ENCODE data around the gene CYTH3. TPM values are rescaled to one million over a fixed set of nuclear protein-coding genes. Genes with fewer than 3 reads are reported as not detected.

Gene CYTH3
- total and polyA plus RNA-seq, 11 donors: 11.1 to 49.7 (median 22.1) TPM

DNA sequence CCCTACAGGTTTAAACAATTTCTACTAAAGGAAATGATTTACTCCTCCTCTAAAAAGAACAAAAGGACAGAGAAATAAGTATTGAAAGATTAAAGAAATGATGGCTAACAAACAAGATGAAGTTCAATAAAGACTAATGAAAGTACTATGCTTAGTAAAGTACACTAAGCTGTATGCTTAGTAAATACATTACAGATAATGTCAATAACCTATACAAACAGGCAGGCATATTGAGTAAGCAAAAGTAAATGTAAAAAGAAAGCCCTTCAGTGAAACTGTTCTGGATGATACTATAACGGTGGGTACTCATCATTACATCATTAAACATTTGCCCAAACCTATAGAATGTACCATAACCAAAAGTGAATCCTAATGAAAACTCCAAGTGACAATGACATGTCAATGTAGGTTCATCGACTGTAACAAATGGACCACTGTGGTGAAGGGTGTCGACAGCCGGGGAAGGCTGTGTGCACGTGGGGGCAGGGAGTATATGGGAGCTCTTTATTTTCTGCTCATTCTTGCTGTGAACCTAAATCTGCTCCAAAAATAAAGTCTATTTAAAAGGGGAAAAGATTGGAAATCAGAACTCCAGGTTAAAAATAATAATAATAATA is 34.0 kb downstream of the CYTH3 start:
- Histone ChIP-seq H3K4me3 (no peak overlapping the region), H3K4me1 (peaks cover 0 to 61% (median 34%) of the 10 kb centered on the region in 12 donors), H3K27ac (no peak overlapping the region), H3K27me3 (no peaks in the 10 kb centered on the region), H3K36me3 (no peaks in the 10 kb centered on the region), H3K9me3 (no peaks in the 10 kb centered on the region)
- TF ChIP-seq CTCF (IDR thresholded peaks at IDR 0.05) (no peak), POLR2A (IDR thresholded peaks at IDR 0.05) (no peak)
- 84 to 90% (median 86%) methylated on average over 5 of the region's 5 CpGs for WGBS, 4 donors
- ATAC-seq (no peak), DNase-seq (no peak)
- intact Hi-C loops (cut with DNase I): no loop called here

DNA sequence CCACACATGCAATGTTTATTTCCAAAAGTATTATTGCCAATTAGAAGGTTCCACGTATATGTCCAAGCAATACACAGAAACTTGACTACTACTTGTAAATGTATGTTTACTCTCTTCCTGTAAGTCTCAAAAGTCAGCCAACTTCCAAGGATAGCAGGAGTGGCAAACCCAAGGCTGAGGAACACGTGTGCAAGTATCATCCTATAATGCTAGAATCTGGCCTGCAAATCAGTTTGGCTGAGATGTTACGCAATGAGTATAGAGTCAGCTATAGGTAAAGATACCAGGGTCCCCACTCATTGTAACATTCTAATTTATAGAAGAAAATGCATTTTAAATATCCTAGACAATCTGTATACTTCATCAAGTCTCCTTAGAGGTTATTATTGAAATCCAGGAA is 34.7 kb downstream of the CYTH3 start:
- no peak for DNase-seq
- 84 to 91% (median 87%) methylated on average over 3 of the region's 3 CpGs for WGBS, 4 donors
- TF ChIP-seq CTCF (IDR thresholded peaks at IDR 0.05) (no peak), POLR2A (IDR thresholded peaks at IDR 0.05) (no peak)
- H3K4me3 ChIP-seq: no peak overlapping the region
- H3K36me3 ChIP-seq: no peaks in the 10 kb centered on the region
- no peak for ATAC-seq
- H3K27me3 ChIP-seq: no peaks in the 10 kb centered on the region
- H3K27ac ChIP-seq: peak overlapping the region in 1 of 12 donors; percentile 75
- H3K9me3 ChIP-seq: no peaks in the 10 kb centered on the region
- intact Hi-C loops (cut with DNase I): no loop called here
- peaks cover 0 to 68% (median 40%) of the 10 kb centered on the region in 12 donors for H3K4me1 ChIP-seq

- Histone ChIP-seq H3K36me3 (no peaks in the 10 kb centered on the region), H3K4me1 (peaks cover 0 to 75% (median 48%) of the 10 kb centered on the region in 12 donors), H3K4me3 (no peak overlapping the region), H3K27ac (peak overlapping the region in 9 of 12 donors; percentile 7 to 75 (median 36)), H3K9me3 (no peaks in the 10 kb centered on the region), H3K27me3 (no peaks in the 10 kb centered on the region)
- intact Hi-C loops (cut with DNase I): no loop called here
- no peak for DNase-seq
- WGBS, 4 donors: 36 to 50% (median 41%) methylated on average over 6 to 7 of the region's 7 CpGs
- TF ChIP-seq CTCF (IDR thresholded peaks at IDR 0.05) (no peak), POLR2A (IDR thresholded peaks at IDR 0.05) (no peak)
- ATAC-seq: peak; percentile 76 to 84 (median 82)
These were observed 35.4 kb downstream of the CYTH3 start for GRCh38 chr7:6237011-6237410.

DNA sequence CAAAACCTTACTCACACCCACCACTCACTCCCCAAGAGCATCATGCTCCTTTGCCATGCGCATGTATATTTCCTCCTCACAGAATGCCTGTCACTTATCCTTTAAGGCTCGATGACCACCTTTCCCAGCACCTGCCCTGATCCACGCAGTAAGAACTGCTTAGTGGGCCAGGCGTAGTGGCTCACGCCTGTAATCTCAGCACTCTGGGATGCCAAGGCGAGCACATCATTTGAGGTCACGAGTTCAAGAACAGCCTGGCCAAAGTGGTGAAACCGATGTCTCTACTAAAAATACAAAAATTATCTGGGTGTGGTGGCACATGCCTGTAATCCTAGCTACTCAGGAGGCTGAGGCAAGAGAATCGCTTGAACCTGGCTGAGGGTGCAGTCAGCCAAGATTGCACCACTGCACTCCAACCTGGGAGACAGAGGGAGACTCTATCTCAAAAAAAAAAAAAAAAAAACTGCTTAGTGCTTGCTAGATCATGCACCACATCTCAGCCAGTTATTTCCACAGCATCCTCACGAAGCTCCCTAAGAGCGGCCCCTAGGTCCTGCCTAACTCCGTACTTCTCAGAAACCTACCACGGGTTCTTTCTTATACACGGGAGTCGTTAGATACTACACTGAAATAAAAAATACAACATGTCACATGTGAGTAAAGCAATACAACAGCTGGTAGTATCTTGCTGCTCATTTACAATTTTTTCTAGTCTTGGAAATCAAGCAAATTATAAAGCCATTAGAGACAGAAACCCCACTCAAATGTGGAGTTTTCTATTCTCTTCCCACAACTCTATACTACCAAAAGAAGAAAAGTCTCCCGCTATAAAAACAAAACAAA is 37.2 kb downstream of the CYTH3 start:
- H3K27ac ChIP-seq: no peak overlapping the region
- no peak overlapping the region for H3K4me3 ChIP-seq
- 75 to 84% (median 82%) methylated on average over 16 of the region's 16 CpGs for WGBS, 4 donors
- DNase-seq: no peak
- ATAC-seq: peak in 1 of 4 donors; percentile 6
- TF ChIP-seq POLR2A (IDR thresholded peaks at IDR 0.05) (no peak), CTCF (IDR thresholded peaks at IDR 0.05) (no peak)
- peaks cover 2 to 84% (median 59%) of the 10 kb centered on the region in 12 donors for H3K4me1 ChIP-seq
- no peaks in the 10 kb centered on the region for H3K27me3 ChIP-seq
- no peaks in the 10 kb centered on the region for H3K9me3 ChIP-seq
- H3K36me3 ChIP-seq: no peaks in the 10 kb centered on the region
- intact Hi-C loops (cut with DNase I): no loop called here
